HG03457 (cell line): ENCODE measurements around the gene ZFAND3.

Experiments used
- ATAC-seq: cut with Tn5 transposase; IDR thresholded peaks from one replicate; pipeline ENCODE4 v1.9.1; 2021; ENCODE audit warnings: moderate number of reproducible peaks; ENCODE audit not compliant: unreplicated experiment

Gene ZFAND3

DNA sequence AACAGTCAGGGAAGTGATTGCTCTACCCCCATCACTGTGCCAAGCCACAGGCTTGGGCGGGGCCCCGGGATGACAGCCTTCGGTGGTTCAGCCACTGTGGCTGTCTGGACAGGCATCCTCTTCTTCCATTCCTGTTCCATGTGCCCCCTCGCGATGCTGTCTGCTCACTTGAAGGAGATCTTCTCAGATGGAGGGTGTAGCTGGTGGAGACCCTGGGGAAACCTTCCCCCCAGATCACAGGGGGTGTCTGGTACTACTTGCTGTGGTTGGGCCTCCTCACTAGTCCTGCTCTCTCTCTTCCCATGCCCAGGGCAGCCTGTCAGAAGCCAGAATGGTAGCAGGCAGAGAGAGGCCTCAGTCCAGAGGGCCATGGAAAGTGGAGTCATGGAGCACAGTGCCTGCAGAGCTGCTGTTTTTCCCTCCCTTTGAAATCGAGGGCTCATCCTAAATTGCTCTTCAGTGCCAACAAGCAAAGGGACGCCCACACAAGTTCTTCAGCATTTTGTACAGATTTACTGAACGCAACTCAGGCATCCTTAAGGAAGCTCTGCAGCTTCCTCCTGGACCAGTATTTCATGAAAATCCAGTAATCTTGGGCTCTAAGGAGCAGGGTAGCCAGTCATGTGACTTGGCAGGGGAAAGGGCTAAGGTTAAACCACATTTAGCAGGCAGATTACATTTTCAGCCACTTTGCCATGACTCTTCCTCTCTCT, 326.6 kb downstream of the ZFAND3 start:
- no peak for ATAC-seq

- ATAC-seq = no peak
These were observed 327.2 kb downstream of the ZFAND3 start for GRCh38 chr6:38146734-38147027.

- ATAC-seq = no peak
These were observed 329.1 kb downstream of the ZFAND3 start for GRCh38 chr6:38148606-38149005.

GRCh38 chr6:38149531-38149930, 330.0 kb downstream of the ZFAND3 start:
- no peak for ATAC-seq

DNA sequence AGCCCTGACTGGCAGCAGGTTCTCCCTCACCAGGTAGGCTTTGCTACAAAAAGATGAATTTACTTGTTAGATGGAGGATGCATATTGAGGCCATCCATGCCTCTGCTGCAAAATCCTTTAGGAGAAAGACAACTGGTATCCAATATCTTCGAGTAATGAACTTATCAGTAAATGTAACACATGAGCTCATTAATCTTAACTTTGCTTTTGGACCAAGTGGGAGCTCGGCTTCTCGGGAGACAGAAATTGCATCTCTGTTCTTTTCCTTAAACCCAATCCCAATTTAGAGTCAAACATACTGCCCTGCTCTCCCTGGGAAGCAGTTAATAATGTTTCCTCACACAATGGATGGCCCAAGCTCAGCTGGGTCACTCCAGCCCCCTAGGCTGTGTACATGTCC, 330.5 kb downstream of the ZFAND3 start:
- ATAC-seq = no peak

DNA sequence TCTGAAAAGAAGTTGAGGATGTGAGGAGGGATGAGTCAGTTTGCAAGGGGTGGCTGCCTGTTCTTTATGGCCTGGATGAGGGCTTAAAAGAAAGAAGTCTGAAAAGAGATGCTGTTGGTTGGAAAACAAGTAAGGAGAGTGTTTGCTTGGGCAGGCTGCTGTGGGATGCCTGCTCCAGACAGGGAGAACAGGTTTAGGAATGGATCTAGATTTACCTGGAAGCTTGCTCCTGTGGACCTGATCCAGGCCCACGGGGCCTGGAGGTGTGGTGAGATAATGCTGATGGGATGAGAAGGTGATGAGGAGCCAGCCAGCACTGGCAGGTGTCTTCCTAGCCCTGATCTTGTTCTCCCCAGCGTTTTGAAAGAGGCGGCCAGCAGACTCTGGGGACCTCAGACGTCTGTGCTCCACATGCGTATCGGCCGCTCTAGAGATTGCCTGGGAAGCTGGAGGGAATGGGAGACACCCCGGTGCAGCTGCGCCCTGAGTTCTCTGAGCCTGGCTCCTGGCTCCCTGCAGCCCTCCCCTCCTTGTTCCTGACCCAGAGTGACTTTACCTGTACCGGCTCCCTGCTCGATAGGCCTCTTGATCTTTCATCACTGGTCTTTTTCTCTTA, 331.3 kb downstream of the ZFAND3 start:
- no peak for ATAC-seq

DNA sequence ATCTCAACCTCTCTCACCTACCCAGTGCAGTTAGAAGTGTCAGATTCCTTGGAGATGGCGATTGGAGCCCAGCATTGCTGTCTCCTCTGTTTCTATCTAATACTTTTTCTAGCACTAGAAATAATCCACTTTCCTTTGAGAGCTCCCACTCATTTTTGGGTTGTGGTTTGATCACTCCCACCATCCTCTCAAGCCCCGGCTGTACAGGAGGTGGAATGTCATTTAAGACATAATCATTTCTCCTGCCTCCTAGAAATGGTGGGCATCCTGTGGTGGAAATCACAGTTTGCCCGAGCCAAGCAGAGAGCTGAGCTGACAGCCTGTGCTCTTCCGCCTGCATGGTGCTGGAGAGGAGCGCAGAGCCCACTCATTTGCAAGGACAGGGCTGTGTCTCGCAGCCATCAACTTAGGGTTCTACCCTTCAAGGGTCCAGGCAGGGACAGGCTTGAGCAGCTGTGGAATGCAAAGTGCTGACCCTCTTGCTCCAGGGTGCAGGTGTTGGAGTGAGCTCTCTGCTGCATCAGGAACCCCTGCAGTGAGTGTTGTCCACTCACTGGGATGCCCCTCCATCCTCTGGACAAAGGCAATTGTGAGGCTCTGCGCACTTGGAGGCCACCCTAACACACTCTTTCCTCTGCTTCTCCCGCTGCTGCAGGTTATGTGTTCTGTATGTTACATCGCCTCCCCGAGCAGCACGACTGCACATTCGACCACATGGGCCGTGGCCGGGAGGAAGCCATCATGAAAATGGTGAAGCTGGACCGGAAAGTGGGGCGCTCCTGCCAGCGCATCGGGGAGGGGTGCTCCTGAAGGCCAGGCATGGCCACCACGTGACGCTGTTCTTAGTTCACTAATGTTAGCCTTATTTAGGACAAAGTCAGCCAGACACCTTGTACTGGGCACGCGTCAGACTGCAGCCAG, 332.3 kb downstream of the ZFAND3 start:
- no peak for ATAC-seq

GRCh38 chr6:38152620-38153019, 333.1 kb downstream of the ZFAND3 start:
- ATAC-seq = no peak

DNA sequence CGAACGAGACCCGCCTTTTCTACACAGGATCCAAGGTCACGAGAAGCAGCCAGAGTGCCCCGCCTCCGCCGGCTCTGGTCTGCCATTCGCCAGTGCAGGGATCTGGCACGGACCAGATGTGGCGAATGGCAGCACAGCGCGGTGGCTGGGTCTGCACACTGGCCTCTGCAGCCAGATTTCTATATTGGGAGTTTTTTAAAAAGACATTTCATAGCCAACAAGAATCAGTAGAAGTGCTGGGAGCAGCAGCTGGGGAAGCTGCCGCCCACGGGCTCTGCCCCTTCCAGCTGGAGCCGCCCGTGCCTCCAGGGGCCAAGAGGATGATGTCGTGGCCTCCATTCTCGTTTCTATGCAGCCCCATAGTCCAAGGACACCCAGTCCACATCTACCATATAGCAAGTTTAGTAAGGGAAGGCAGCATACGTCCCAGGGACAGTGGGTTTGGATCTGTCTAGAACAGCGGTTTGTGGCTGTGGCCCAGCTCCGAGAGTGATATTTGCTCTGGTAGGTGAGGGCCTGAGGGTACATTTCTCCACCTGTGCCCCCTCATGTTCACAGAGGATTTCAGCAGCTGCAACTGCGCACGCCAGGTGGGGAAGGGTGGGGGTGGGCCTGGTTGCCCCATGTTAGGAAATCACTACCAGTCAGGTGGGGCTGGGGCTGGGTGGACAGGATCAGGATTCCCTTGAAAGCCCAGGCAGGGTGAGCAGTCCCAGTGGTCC, 333.7 kb downstream of the ZFAND3 start:
- no peak for ATAC-seq

GRCh38 chr6:38153798-38154345, 334.3 kb downstream of the ZFAND3 start:
- no peak for ATAC-seq

- ATAC-seq = no peak
These were observed 335.2 kb downstream of the ZFAND3 start for GRCh38 chr6:38154731-38155130.

DNA sequence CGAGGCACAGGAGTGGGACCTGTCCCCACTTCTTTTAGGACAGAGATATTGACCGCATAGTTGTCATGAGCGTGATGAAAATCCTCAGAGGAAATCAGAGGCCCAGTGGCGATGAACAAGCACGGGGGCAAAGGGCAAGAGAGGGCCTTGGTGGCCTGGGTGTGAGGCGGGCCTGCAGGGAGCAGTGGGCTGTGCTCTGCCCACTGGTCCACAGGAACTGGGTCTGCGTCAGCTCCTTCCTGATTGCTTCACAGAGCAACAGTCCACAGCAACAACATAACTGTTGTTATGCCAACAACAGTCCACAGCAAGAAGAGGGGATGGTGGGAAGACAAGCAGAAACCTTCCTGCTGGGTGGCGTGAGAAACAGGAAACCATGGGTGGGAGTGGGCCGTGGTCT, 335.6 kb downstream of the ZFAND3 start:
- ATAC-seq = no peak

GRCh38 chr6:38155621-38156204, 336.2 kb downstream of the ZFAND3 start:
- no peak for ATAC-seq

DNA sequence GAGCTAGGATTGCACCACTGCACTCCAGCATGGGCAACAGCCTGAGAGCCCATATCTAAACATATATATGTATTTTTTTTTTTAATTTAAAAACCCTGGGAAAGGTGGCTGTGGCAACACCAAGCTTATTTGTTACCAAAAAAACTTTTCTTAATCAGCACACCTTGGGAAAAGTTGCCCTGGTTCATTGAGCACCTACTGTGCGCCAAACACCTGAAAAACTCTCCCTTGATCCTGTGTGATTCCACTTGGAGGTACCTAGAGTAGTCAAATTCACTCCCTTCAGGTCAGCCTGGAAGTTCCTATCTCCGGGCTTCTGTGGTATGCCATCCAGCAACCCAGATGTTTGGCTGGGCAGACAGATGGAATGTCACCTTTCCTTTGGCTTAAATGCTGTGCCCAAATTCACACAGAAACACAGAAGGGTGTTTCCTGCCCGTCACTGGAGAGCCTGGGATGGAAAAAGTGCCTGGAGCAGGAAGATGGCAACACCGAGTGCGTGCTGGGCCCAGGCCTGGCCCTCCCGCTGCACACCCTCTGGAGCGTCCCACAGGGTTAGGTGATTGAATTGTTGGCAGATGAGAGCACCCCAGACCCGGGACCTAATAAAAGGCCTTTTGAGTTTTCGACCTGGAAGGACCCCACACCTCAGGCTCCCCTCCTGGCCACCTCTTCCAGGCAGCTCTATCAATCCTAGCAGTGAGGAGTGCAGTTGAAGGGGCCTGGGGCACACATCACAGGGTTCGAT, 337.5 kb downstream of the ZFAND3 start:
- ATAC-seq = no peak

GRCh38 chr6:38157905-38158304, 338.4 kb downstream of the ZFAND3 start:
- no peak for ATAC-seq

GRCh38 chr6:38158762-38159350, 339.3 kb downstream of the ZFAND3 start:
- no peak for ATAC-seq

DNA sequence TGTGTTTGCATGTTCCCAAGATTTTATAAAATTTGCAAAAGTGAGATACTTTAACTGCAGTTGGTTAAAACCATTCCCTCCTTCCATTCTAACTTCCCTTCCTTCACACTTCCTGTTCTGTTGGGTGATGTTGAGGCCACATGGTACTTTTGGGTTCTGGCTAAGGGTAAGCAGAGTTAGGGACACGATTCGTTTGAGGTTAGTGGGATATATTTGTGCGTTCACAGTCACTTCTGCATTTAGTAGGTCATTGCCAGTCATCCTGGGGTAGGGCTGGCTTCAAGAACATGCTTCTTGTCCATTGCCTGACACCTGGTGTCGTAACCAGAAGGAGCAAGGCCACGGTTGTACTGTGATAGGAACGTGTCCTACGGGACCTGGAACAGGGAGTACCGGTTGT, 340.1 kb downstream of the ZFAND3 start:
- no peak for ATAC-seq

GRCh38 chr6:38160831-38161230, 341.3 kb downstream of the ZFAND3 start:
- ATAC-seq = no peak

GRCh38 chr6:38161331-38161730, 341.8 kb downstream of the ZFAND3 start:
- ATAC-seq = no peak
